Mammary epithelial cell (primary cell): Measurements from ENCODE around the gene GJA5.

Source experiments
- CTCF ChIP-seq, 2 donors: IDR thresholded peaks in 1 of 2; conservative IDR thresholded peaks in 1 of 2; 2 replicates each; pipeline ENCODE4 v1.5.1; 2011 to 2012; ENCODE audit warnings: inconsistent platforms in 2 of 2, low read length in 2 of 2, mild to moderate bottlenecking in 2 of 2, control low read depth in 1 of 2, low read depth in 1 of 2; ENCODE audit not compliant: insufficient read depth in 1 of 2; ENCODE audit errors: extremely low read depth in 1 of 2
- EZH2 ChIP-seq: IDR thresholded peaks from 2 replicates; pipeline ENCODE4 v1.6.1; 2012; ENCODE audit warnings: low read length, inconsistent platforms, borderline replicate concordance

- no peak for TF ChIP-seq CTCF (conservative IDR thresholded peaks at IDR 0.05 in 1 of 2, IDR thresholded peaks at IDR 0.05 in 1 of 2; ENCODE audit: extremely low read depth in 1 of 2, insufficient read depth in 1 of 2, low read depth in 1 of 2, low read length in 2 of 2)
- no peak for TF ChIP-seq EZH2
Observed at GRCh38 chr1:147785794-147786506, 25.5 kb upstream of the GJA5 start.
